Inflammatory macrophage treated with lipopolysaccharide for 4 hours (primary cell): ENCODE measurements around the gene TCP11L2.
"Not testable (repeated sequence)": the region's sequence is repeated elsewhere in the genome, so short reads cannot be mapped to it uniquely, and the experiment has no call there.

Source experiments
- DNase-seq: peaks from one replicate; pipeline ENCODE4 v3.0.0-alpha.2; 2020

The TCP11L2 gene

GRCh38 chr12:106309671-106310505 lies 7.4 kb downstream of the TCP11L2 start:
- DNase-seq = no peak

- DNase-seq = no peak
These were observed 8.2 kb downstream of the TCP11L2 start for GRCh38 chr12:106310687-106311086.

DNA sequence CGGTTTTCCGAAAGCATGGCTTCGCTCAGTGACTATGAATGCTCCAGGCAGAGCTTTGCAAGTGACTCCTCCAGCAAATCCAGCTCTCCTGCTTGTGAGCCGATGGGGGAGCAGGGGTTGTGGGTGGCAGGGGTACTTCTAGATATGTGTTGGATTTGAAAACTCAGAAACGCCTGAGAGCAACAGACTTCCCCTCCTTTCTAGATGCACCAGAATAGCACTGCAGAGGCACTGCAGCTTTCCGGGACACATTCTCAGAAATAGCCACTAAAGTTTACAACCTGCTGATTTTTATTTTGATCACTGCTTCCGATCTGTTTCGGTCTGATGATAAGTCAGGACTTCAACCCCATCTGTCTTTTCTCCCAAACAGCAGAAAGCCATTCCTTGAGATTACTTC lies 8.6 kb downstream of the TCP11L2 start:
- DNase-seq = no peak

DNA sequence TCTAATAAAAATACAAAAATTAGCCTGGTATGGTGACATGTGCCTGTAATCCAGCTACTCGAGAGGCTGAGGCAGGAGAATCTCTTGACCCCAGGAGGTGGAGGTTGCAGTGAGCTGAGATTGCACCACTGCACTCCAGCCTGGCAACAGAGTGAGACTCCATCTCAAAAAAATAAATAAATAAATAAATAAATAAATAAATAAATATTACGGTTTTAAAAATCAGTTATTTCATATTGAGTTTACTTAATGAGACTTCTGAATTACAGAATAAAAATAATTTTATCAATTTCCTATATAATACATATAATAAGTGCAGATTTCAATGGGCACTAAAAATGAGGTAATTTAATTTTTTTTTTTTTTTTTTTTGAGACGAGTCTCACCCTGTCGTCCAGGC lies 10.9 kb downstream of the TCP11L2 start:
- DNase-seq = not testable (repeated sequence)

- no peak for DNase-seq
These were observed 13.0 kb downstream of the TCP11L2 start for GRCh38 chr12:106315523-106315922.

- DNase-seq = no peak
These were observed 15.0 kb downstream of the TCP11L2 start for GRCh38 chr12:106317406-106318082.

- DNase-seq = no peak
These were observed 18.8 kb downstream of the TCP11L2 start for GRCh38 chr12:106321139-106321850.

DNA sequence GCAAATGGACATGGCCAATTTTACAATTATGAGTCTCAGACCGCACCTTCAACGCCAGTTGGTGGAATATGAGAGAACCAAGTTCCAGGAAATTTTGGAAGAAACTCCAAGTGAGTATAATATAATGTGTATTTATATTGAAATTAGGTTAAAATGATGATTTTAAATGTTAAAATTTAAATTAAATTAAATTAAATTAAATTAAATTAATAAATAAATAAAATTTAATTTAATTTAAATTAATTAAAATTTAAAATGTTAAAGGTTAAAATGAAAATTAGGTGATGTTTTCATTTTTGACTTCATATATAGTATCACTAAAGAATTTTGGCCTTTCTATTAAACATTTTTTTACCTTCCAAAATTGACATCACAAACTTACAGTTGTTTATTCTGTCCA lies 21.0 kb downstream of the TCP11L2 start:
- DNase-seq = no peak

- no peak for DNase-seq
These were observed 24.9 kb downstream of the TCP11L2 start for GRCh38 chr12:106327309-106327869.

DNA sequence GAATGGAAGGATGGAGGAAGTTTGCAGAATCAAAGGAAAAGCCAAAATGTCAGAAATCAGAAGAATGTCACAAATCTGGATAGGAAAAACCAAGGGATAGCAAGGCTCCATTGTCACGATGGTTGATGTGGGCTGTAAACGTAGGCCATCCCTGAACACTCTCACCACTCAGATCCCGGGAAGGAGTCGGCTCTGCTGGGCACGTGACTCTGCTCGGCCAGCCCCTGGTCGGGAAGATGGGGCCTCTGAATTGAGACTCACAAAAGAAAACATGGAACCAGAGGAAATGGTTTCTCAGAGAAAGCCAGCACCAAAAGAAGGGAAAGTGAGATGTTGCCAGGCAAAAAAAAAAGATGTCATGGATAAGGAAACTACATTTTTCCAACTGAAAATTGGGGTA lies 26.2 kb downstream of the TCP11L2 start:
- no peak for DNase-seq

DNA sequence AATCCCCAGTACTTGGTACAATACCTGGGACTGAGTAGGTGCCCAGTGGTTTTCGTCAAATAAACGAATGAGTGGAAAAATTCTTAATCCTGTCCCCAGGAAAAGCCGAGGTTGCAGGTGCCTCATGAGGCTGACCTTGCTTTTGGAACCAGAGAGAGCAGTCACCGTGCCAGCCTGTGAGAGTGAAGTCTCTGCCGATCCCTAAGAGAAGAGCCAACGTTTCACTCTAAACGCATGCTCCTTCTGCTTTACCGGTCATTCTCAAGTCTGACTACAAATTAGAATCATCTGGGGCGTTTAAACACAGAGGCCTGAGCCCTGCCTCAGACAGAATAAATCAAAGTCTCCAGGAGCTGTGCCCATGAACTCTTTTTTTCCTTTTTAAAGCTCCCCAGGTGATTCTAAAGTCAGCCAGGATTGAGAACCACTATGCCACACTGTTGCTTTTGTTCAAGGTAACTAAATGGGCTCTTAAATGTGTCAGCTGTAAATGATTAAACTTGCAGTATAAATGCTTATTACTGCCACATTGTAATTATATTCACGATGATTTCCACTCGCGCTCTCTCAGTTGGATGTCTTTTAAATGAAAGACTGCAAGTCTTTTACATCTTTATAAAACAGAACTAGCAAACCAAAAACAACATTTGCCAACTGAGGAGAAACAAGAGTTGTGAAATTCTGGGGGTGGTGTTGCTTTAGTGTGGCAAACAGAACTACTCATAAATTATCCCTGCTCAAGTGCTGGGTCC lies 26.9 kb downstream of the TCP11L2 start:
- DNase-seq = peak; percentile 64

DNA sequence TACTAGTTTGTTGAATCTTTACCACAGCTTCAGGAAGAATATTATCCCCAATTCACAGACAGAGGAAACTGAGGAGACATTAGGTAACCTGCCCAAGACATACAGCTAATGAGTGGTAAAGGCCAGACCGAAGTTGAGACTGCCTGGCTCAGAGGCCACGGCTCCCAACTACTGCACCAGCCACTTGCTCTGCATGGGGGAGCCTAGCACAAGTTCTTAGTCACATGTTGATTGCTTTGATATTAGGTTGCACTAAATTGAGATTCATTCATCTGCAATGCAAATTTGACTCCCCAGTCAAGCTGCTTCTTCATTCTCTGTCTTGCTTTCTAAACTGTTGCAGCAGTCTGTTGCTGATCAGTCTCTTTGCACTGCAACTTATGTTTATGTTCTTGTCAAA lies 29.1 kb downstream of the TCP11L2 start:
- DNase-seq = no peak

DNA sequence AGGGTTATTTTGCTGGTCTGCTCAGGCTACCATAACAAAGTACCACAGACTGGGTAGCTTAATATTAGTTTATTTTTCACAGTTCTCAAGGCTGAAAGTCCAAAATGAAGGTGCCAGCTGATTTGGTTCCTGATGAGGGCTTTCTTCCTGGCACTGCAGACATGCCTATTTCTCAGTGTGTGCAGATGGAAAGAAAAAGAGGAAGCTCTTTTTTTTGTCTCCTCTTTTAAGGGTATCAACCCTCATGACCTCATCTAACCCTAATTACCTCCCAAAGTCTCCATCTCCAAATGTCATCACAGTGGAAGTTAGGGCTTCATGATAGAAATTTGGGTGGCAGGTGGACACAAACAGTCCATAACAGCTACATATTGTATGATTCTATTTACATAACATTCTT lies 30.0 kb downstream of the TCP11L2 start:
- peak; percentile 24 for DNase-seq

- no peak for DNase-seq
These were observed 30.5 kb downstream of the TCP11L2 start for GRCh38 chr12:106333010-106333409.

- DNase-seq = peak; percentile 7
These were observed 31.2 kb downstream of the TCP11L2 start for GRCh38 chr12:106333756-106334155.

DNA sequence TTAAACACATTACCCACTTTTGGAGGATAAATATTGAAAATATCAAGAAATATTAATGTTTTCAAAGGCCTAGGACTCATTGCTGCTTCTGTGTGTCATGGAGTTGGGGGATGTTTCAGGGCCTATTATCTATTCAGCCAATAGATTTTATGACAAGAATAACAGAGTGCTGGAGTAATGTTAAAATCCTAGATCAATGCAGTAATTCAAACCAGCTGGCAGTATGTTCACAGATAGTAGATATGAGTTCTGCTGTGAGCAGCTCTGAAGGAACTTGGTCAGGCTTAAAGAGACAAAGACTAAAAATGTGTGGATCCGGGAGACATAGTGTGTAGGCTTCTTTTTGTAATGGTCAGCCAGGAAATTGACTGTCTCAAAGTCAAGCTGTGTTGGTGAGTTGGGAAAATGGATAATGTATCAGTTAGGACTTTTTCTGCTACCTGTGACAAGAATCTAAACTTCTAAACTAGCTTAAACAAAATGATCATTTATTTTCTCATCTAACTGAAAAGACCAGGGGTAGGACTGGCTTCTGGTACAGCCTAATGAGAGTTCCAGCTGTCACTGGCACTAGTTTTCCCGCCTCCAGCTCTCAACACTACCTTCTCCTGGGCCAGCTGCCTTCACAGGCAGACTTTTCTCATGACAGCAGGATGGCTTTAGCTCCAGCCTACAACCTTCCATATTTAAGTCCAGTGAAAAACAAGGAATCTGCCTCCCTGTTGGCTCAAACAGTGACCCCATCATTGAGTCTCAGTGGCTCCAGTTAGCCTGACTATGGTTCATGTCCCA lies 38.7 kb downstream of the TCP11L2 start:
- DNase-seq = no peak

- DNase-seq = no peak
These were observed 40.1 kb downstream of the TCP11L2 start for GRCh38 chr12:106342397-106343213.

- no peak for DNase-seq
These were observed 40.6 kb downstream of the TCP11L2 start for GRCh38 chr12:106343214-106343528.

DNA sequence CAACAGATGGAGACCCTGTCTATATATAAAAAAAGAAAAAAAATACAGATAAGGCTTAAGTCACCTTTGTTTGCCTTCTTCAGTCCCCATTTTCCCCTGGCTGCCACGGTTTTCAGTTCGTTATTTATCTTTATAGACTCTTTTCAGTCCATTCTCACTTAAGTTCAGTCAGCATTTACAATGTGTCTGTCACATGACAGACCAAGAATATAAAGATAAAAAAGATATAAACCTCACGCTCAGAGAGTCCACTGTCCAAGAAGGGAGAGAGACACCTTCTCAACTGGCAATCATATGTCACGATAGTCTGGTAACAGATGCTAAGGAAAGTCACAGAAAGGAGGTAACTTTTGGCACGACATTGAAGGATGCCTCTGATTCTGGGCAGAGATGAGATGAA lies 41.6 kb downstream of the TCP11L2 start:
- no peak for DNase-seq

GRCh38 chr12:106345746-106346145 lies 43.2 kb downstream of the TCP11L2 start:
- DNase-seq = peak; percentile 53

DNA sequence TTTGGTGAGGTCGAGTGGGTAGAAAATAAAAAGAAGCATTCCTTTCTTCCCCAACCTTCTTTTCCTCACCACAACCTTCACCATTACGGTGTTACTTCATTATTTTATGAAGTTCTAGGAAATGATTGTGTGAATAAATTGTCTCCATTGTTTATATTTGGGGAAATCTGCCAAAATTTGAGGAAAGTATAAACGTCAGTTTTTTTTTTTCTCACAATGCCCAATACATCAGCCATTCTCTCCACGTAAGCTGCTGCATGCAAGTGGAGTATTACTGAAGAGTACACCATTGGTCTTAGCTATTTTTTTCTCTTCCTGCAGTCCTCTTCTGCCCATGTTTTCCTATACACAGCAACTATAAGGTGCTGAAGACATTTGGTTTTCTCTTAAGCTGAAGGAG lies 45.9 kb downstream of the TCP11L2 start:
- no peak for DNase-seq
